NCI-H345 treated with DMSO at 0.1 percent for 48 hours (cell line): Measurements from ENCODE around the gene ASPRV1.
"Not testable (repeated sequence)": the region's sequence is repeated elsewhere in the genome, so short reads cannot be mapped to it uniquely, and the experiment has no call there.

Experiments used
- DNase-seq: peaks from one replicate; lab custom pipeline; 2025; ENCODE audit not compliant: unreplicated experiment; lab: John Stamatoyannopoulos, UW

The ASPRV1 gene

GRCh38 chr2:69962986-69963730 is 1.7 kb upstream of the ASPRV1 start:
- no peak for DNase-seq

DNA sequence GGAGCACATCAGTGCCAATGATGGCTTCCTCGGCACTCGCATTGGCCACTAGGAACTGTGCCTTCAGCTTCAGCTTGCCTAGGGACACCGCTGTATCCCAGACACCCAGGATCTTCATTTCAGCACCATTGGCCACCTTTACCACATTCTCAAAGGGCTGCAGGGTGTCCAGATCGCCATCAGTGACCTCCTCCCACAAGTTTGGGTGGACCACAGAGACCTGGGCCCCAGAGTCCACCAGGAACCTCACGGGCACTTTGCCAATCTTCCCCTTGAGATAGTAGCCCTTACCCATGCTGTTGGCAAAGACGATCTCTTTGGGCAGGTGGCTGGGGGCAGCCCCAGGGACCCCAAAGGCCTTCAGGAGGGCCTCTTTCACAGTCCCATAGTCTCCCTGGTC is 610 bp downstream of the ASPRV1 start:
- DNase-seq = no peak

GRCh38 chr2:69959425-69959824 is 2.0 kb downstream of the ASPRV1 start:
- DNase-seq = no peak

DNA sequence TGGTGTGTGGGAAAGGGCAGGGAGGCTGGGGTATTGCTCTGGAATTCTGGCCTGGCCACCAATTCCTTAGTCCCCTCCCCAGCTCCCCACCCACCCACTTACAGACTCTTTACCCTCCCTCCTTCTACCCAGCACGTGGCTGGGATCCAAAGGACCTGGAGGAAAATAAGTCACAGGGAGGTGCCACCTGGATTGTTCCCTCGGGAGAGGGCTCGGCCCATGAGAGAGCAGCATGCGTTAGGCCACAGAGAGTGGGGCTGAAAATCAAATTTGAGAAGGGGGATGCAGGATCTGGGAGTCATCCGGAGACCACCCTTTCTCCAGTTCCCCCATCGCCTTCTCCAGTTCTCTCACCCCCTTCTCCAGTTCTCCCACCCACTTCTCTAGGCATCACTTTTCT is 3.0 kb downstream of the ASPRV1 start:
- DNase-seq = no peak

DNA sequence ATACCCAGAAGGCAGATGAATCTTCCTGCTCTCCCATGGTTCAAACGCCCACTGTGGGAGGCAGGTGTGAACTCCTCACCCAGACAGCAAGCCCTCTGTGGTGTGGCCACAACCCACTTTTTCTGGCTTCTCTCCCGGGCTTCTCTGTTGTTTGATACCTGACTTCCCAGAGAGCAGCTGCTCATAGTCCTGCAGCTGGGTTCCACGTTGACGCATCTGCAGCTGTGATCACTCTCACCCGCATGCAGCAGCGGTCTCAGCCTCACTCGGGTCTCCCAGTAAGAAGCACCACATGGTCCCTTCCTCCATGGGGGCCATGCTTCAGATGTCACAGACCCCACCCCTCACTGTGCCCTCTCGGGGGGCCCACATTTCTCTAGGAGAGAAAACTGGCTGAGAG is 3.5 kb downstream of the ASPRV1 start:
- DNase-seq = peak; percentile 1

- no peak for DNase-seq
These were observed 4.9 kb downstream of the ASPRV1 start for GRCh38 chr2:69956475-69956979.

DNA sequence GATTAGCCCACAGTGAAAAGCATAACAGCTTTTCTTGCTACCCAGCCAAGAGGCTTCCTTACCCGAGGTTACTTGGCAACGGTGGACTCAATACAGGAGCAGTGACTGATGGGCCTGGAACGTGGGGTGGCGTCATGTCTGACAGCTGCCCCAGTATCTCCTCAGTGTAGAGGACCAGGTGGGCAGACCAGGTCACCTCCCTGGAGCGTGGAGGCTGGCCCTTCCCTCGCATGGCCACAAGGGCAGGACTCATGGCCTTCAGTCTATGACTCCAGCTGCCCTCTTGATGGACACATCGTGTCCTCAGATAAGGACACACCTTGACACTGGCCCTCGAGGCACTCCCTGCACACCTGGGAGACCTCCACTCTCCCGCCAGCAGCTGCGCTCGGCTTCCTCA is 6.4 kb downstream of the ASPRV1 start:
- no peak for DNase-seq

GRCh38 chr2:69954084-69954483 is 7.3 kb downstream of the ASPRV1 start:
- DNase-seq = no peak

DNA sequence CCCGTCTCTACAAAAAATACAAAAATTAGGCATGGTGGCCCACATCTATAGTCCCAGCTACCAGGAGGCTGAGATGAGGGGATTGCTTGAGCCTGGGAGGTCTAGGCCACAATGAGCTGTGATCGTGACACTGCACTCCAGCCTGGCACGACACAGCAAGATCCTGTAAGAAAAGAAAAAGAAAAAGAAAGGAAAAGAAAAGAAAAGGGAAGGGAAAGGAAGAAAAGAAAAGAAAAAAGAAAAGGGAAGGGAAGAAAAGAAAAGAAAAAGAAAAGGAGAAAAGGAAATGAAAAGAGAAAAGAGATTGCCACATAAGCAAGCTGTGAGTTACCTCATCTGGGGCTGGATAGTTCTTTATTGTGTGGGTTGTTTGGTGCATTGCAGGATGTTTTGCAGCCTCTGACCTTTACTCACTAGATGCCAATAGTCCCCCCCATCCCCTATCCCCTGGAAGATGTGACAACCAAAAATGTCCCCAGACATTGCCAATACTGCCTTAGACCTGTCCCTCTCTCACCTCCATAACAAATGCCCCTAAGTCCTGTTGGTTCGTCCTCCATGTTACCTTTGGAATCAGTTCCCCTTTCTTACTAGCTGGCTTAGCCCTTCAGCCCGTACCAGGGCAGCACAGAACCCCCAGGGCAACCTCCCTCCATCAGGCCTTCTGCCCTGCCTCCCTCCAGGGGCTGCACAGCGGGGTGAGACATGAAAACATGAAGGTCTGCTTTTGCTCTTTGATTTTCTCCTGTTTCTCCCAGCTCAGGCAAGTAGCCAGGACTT is 8.9 kb downstream of the ASPRV1 start:
- no peak for DNase-seq

DNA sequence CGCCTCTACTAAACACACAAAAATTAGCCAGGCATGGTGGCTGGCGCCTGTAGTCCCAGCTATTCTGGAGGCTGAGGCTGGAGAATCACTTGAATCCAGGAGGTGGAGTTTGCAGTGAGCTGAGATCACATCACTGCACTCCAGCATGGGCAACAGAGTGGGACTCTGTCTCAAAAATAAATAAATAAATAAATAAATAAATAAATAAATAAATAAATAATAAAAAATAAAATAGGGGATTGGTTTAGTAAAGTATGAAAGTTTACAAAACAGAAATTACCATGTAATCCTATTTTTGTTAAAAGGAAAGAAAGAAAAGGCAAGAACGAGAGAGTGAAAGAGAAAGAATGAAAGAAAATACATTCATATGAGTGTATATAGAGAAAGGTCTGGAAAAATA is 10.8 kb downstream of the ASPRV1 start:
- DNase-seq = not testable (repeated sequence)

DNA sequence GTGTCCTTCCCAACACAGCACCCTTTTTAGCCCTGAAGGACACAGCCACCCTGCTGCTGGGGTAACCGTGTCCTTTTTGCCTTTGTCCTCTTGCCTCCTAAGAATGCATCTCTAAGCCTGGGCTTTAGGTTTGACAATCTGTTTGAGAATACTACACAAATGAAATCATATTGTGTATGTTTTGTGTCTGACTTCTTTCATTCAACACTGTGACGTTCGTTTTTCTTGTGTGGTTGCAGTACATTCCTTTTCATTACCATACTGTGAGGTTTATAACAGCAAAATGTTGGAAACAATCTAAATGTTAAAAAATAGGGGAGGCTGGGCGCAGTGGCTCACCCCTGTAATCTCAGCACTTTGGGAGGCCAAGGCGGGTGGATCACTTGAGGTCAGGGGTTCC is 11.2 kb downstream of the ASPRV1 start:
- no peak for DNase-seq

DNA sequence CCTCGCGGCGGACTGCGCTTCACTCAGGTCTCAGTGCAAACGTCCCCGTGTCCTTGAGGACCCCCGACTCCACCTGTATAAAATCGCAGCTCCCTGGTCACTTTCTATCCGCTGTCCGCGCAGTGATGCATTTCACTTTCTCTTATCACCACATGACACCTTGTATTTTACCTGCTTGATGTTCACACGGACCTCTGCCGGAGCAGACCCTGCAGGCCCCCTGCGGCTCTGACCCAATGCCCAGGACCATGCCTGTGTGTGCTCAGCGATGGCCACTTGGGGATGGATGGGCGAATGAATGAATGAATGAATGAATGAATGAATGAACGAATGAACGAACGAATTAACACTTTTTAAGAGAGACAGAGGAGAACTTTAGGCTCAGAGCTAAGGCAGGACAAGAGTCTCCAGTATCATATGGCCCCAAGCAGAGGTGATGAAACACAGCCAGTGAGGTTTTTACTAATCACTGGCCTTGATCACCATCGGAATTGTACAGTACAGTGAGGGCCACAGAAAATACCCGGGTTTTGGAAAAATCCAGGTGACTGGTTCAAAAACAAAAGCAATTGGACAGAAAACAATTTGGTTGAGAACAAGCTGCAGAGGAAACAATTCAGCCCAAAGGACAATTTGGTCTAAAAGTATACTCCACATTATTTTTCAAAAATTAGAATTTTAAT is 12.3 kb downstream of the ASPRV1 start:
- no peak for DNase-seq

- DNase-seq = no peak
These were observed 13.1 kb downstream of the ASPRV1 start for GRCh38 chr2:69948032-69948962.

- no peak for DNase-seq
These were observed 14.0 kb downstream of the ASPRV1 start for GRCh38 chr2:69947325-69947931.

- DNase-seq = no peak
These were observed 14.8 kb downstream of the ASPRV1 start for GRCh38 chr2:69946351-69947324.

GRCh38 chr2:69945941-69946340 is 15.5 kb downstream of the ASPRV1 start:
- DNase-seq = no peak

DNA sequence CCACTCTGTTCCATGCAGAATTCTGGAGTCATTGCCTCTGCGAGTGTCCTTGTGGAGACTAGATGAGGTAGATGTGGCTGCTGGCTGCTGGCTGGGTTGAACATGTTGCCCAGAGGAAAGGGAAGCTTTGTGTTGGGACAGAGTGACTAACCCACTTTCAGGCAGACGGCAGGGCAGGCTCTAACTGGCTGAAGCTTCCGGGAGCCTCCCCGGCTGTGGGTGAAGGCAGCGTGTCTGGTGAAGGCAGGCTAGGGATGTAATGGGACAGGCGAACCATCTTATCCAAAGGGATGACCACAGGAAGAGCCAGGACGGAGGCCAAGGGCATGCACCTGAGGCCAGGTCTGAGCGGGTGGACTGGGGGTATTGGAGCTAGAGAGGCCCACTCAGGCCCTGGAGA is 16.0 kb downstream of the ASPRV1 start:
- DNase-seq = no peak

GRCh38 chr2:69944756-69945155 is 16.7 kb downstream of the ASPRV1 start:
- DNase-seq = no peak
